ENCODE measurements around the gene SPEG.

- TF ChIP-seq CTCF (IDR thresholded peaks at IDR 0.05) (no peak), EZH2 (IDR thresholded peaks at IDR 0.05) (no peak), EZH2phosphoT487 (IDR thresholded peaks at IDR 0.05) (no peak)
Measured at GRCh38 chr2:219415580-219416234, 18.9 kb upstream of the SPEG start.

Data from neural progenitor cell (in vitro differentiated cells).